Ishikawa (cell line): ENCODE data around the gene SIGLEC11.

Source experiments
- CEBPB ChIP-seq: IDR thresholded peaks from 2 replicates; pipeline ENCODE4 v1.6.1; 2012
- CREB1 ChIP-seq: IDR thresholded peaks from 2 replicates; pipeline ENCODE4 v1.6.1; 2012; ENCODE audit warnings: low read depth
- EGR1 ChIP-seq: IDR thresholded peaks from 2 replicates; pipeline ENCODE4 v1.6.1; 2012
- EP300 ChIP-seq: IDR thresholded peaks from 2 replicates; pipeline ENCODE4 v1.6.1; 2012; ENCODE audit warnings: borderline replicate concordance
- FOXM1 ChIP-seq: IDR thresholded peaks from 2 replicates; pipeline ENCODE4 v1.6.1; 2012; ENCODE audit warnings: low read depth, borderline replicate concordance
- MAX ChIP-seq: IDR thresholded peaks from 2 replicates; pipeline ENCODE4 v1.6.1; 2012
- NFIC ChIP-seq: IDR thresholded peaks from 2 replicates; pipeline ENCODE4 v1.6.1; 2012
- RAD21 ChIP-seq: IDR thresholded peaks from 2 replicates; pipeline ENCODE4 v1.6.1; 2012; ENCODE audit warnings: low read depth
- REST ChIP-seq: IDR thresholded peaks from 2 replicates; pipeline ENCODE4 v1.6.1; 2012; ENCODE audit warnings: low read depth, mild to moderate bottlenecking
- TAF1 ChIP-seq: IDR thresholded peaks from 2 replicates; pipeline ENCODE4 v1.6.1; 2012; ENCODE audit warnings: low read depth, mild to moderate bottlenecking
- TCF12 ChIP-seq: IDR thresholded peaks from 2 replicates; pipeline ENCODE4 v1.6.1; 2012; ENCODE audit warnings: low read depth
- TEAD4 ChIP-seq: IDR thresholded peaks from 2 replicates; pipeline ENCODE4 v1.6.1; 2012
- USF1 ChIP-seq: IDR thresholded peaks from 2 replicates; pipeline ENCODE4 v1.6.1; 2012
- YY1 ChIP-seq: IDR thresholded peaks from 2 replicates; pipeline ENCODE4 v1.6.1; 2012; ENCODE audit warnings: low read depth
- ZBTB7A ChIP-seq: IDR thresholded peaks from 2 replicates; pipeline ENCODE4 v1.6.1; 2012; ENCODE audit warnings: low read depth

The SIGLEC11 gene

GRCh38 chr19:49921871-49922795 is 38.8 kb downstream of the SIGLEC11 start:
- TF ChIP-seq RAD21 (no peak), EP300 (no peak), TEAD4 (no peak), REST (no peak), TAF1 (no peak)

- no peak for TF ChIP-seq EGR1
- TF ChIP-seq REST = no peak
- TF ChIP-seq MAX = no peak
- TF ChIP-seq YY1 = no peak
- no peak for TF ChIP-seq ZBTB7A
- TF ChIP-seq TEAD4 = no peak
- no peak for TF ChIP-seq TCF12
- no peak for TF ChIP-seq EP300
- TF ChIP-seq CREB1 = no peak
- no peak for TF ChIP-seq CEBPB
- no peak for TF ChIP-seq FOXM1
- no peak for TF ChIP-seq NFIC
- TF ChIP-seq USF1 = no peak
- no peak for TF ChIP-seq RAD21
- TF ChIP-seq TAF1 = no peak
Measured at GRCh38 chr19:49920624-49921363, 40.2 kb downstream of the SIGLEC11 start.

GRCh38 chr19:49918089-49918488 is 42.9 kb downstream of the SIGLEC11 start:
- TF ChIP-seq RAD21 = no peak
- no peak for TF ChIP-seq TCF12
- TF ChIP-seq FOXM1 = no peak
- no peak for TF ChIP-seq EP300
- no peak for TF ChIP-seq CREB1
- no peak for TF ChIP-seq NFIC
- no peak for TF ChIP-seq CEBPB
- no peak for TF ChIP-seq TAF1
- no peak for TF ChIP-seq MAX
- no peak for TF ChIP-seq TEAD4

- TF ChIP-seq CEBPB = no peak
- TF ChIP-seq CREB1 = no peak
- TF ChIP-seq RAD21 = no peak
- no peak for TF ChIP-seq TEAD4
- no peak for TF ChIP-seq REST
Measured at GRCh38 chr19:49916839-49917733, 43.9 kb downstream of the SIGLEC11 start.
